Naive thymus-derived CD8-positive, alpha-beta T cell (primary cell): ENCODE measurements around the gene NCAPH2. TPM values are rescaled to one million over a fixed set of nuclear protein-coding genes. Genes with fewer than 3 reads are reported as not detected.
A peak's percentile ranks its signal among the peaks of the same experiment; 100 is the strongest.

ENCODE experiments used
- ATAC-seq, 2 donors: fragments of 150-1000 bp; cut with Tn5 transposase in 1 of 2; sonication (Bioruptor Pico), chemical (Tn5 transposase) in 1 of 2; 1 replicate in 1 of 2; 2 replicates in 1 of 2; pipeline ENCODE4 v1.10.0; 2021; ENCODE audit warnings: mild to moderate bottlenecking in 2 of 2, moderate library complexity in 2 of 2
- POLR2A ChIA-PET: fragments of 350-600 bp; sonication (Branson Sonifier 250); formaldehyde crosslinking; loops from one replicate; lab custom pipeline; 2021; ENCODE audit warnings: antibody characterized with exemption; lab: Charles Lee
- DNase-seq, 10 donors: peaks; one replicate each; pipeline versions ENCODE4 v3.0.0 to v3.0.0-alpha.2; 2020 to 2022
- H3K27ac Mint-ChIP-seq, 10 donors: one replicate each; pipeline ENCODE4 v1.8.0; 2020 to 2022; ENCODE audit warnings: mild to moderate bottlenecking in 10 of 10, mixed read lengths in 10 of 10, moderate library complexity in 4 of 10, inconsistent platforms in 1 of 10
- H3K27me3 Mint-ChIP-seq, 5 donors: one replicate each; pipeline ENCODE4 v1.8.0; 2021 to 2022; ENCODE audit warnings: mixed read lengths in 5 of 5
- H3K36me3 Mint-ChIP-seq, 3 donors: one replicate each; pipeline ENCODE4 v1.8.0; 2020 to 2022; ENCODE audit warnings: mixed read lengths in 3 of 3, mild to moderate bottlenecking in 2 of 3, inconsistent platforms in 1 of 3
- H3K4me1 Mint-ChIP-seq, 4 donors: one replicate each; pipeline ENCODE4 v1.8.0; 2021 to 2022; ENCODE audit warnings: mixed read lengths in 4 of 4
- H3K4me3 Mint-ChIP-seq, 10 donors: one replicate each; pipeline ENCODE4 v1.8.0; 2020 to 2022; ENCODE audit warnings: mild to moderate bottlenecking in 10 of 10, mixed read lengths in 10 of 10, moderate library complexity in 6 of 10, inconsistent platforms in 1 of 10
- H3K9me3 Mint-ChIP-seq, 9 donors: one replicate each; pipeline ENCODE4 v1.8.0; 2020 to 2022; ENCODE audit warnings: mixed read lengths in 9 of 9, mild to moderate bottlenecking in 3 of 9, inconsistent platforms in 1 of 9, moderate library complexity in 1 of 9
- polyA plus RNA-seq, 3 donors: library from polyadenylated mRNA; unstranded; fragments of 300-500 nt; fragmentation: Illumina TruSeq; gene quantifications; one replicate each; pipeline ENCODE4 v1.2.3, GENCODE V29; 2021
- total RNA-seq, 8 experiments: library from RNA in 2 of 8; stranded (reverse) in 2 of 8; gene quantifications; one replicate each; pipeline ENCODE4 v1.2.3 and lab custom pipeline; 2021 to 2026

Gene NCAPH2
- total and polyA plus RNA-seq, 5 experiments from 2014 or later, result 34.8 to 81.9 (median 41.5) TPM

- DNase-seq (no peak), ATAC-seq (no peak)
- peaks cover 2 to 12% (median 4%) of the 10 kb centered on the region in 4 donors for H3K4me1 Mint-ChIP-seq
- H3K9me3 Mint-ChIP-seq, result no peaks in the 10 kb centered on the region
- H3K4me3 Mint-ChIP-seq, result peak overlapping the region in 1 of 10 donors; percentile 73
- no peaks in the 10 kb centered on the region for H3K27me3 Mint-ChIP-seq
- no peaks in the 10 kb centered on the region for H3K36me3 Mint-ChIP-seq
- peak overlapping the region in 3 of 10 donors; percentile 58 to 71 (median 61) for H3K27ac Mint-ChIP-seq
- POLR2A ChIA-PET, result interaction anchor here (1.1 to 4.3 kb wide), 2 partner anchors 10 to 16 kb away, joined by 4 to 29 read pairs; partner anchors contain the start of gene SBF1
Measured at GRCh38 chr22:50485221-50486131, 22.5 kb upstream of the NCAPH2 start.

- Mint-ChIP-seq H3K9me3 (no peaks in the 10 kb centered on the region), H3K27me3 (no peaks in the 10 kb centered on the region), H3K27ac (peak within 1 kb of the TSS in 5 of 10 donors; percentile 53 to 74 (median 69)), H3K4me3 (peak within 1 kb of the TSS in 1 of 10 donors; percentile 57), H3K36me3 (no peaks in the 10 kb centered on the region), H3K4me1 (peaks cover 7 to 19% (median 11%) of the 10 kb centered on the region in 4 donors)
- ATAC-seq, result no peak
- POLR2A ChIA-PET, result interaction anchor here (1.1 kb wide), 1 partner anchor 17 kb away, joined by 3 read pairs; no protein-coding TSS in a partner anchor
- DNase-seq, result no peak
Measured at GRCh38 chr22:50486561-50487289, 21.3 kb upstream of the NCAPH2 start, which contains the start of gene MIOX. TSS of gene MIOX (plus strand) at chr22:50486859. CDS start at chr22:50486898, 39 bp downstream.

- POLR2A ChIA-PET, result interaction anchor here (1.1 kb wide), 1 partner anchor 18 kb away, joined by 3 read pairs; no protein-coding TSS in a partner anchor
- DNase-seq, result no peak
Measured at GRCh38 chr22:50487290-50488005, 20.6 kb upstream of the NCAPH2 start.

GRCh38 chr22:50488006-50488677, 19.9 kb upstream of the NCAPH2 start:
- POLR2A ChIA-PET, result no interaction called here
- ATAC-seq (no peak), DNase-seq (no peak)
- Mint-ChIP-seq H3K36me3 (no peaks in the 10 kb centered on the region), H3K4me1 (peaks cover 7 to 19% (median 11%) of the 10 kb centered on the region in 4 donors), H3K4me3 (no peak overlapping the region), H3K27ac (no peak overlapping the region), H3K9me3 (no peaks in the 10 kb centered on the region), H3K27me3 (no peaks in the 10 kb centered on the region)

More at GRCh38 chr22:50487290-50488005, 20.6 kb upstream of the NCAPH2 start:
- no peak overlapping the region for H3K27ac Mint-ChIP-seq
- no peaks in the 10 kb centered on the region for H3K9me3 Mint-ChIP-seq
- H3K27me3 Mint-ChIP-seq, result no peaks in the 10 kb centered on the region
- peaks cover 7 to 19% (median 11%) of the 10 kb centered on the region in 4 donors for H3K4me1 Mint-ChIP-seq
- H3K4me3 Mint-ChIP-seq, result no peak overlapping the region
- ATAC-seq, result no peak
- no peaks in the 10 kb centered on the region for H3K36me3 Mint-ChIP-seq

GRCh38 chr22:50488886-50489285, 19.1 kb upstream of the NCAPH2 start:
- Mint-ChIP-seq H3K36me3 (no peaks in the 10 kb centered on the region), H3K4me3 (no peak overlapping the region), H3K27me3 (no peaks in the 10 kb centered on the region), H3K9me3 (no peaks in the 10 kb centered on the region), H3K27ac (no peak overlapping the region), H3K4me1 (peaks cover 7 to 19% (median 11%) of the 10 kb centered on the region in 4 donors)
- ATAC-seq (no peak), DNase-seq (no peak)
- POLR2A ChIA-PET, result no interaction called here

- Mint-ChIP-seq H3K4me1 (peaks cover 7 to 19% (median 11%) of the 10 kb centered on the region in 4 donors), H3K36me3 (no peaks in the 10 kb centered on the region), H3K27me3 (no peaks in the 10 kb centered on the region), H3K9me3 (no peaks in the 10 kb centered on the region), H3K27ac (peak overlapping the region in 1 of 10 donors; percentile 62), H3K4me3 (peak overlapping the region in 1 of 10 donors; percentile 30)
- POLR2A ChIA-PET, result interaction anchor here (2.3 kb wide), 1 partner anchor 20 kb away, joined by 10 read pairs; no protein-coding TSS in a partner anchor
- no peak for ATAC-seq
- DNase-seq, result no peak
Measured at GRCh38 chr22:50489363-50490243, 18.4 kb upstream of the NCAPH2 start.

- no peak for DNase-seq
- Mint-ChIP-seq H3K4me1 (peaks cover 5 to 13% (median 8%) of the 10 kb centered on the region in 4 donors), H3K36me3 (no peaks in the 10 kb centered on the region), H3K4me3 (peak overlapping the region in 8 of 10 donors; percentile 31 to 74 (median 67)), H3K27me3 (no peaks in the 10 kb centered on the region), H3K27ac (peak overlapping the region in 2 of 10 donors; percentile 5 to 31), H3K9me3 (no peaks in the 10 kb centered on the region)
- peak; percentile 35 to 53 for ATAC-seq
- POLR2A ChIA-PET, result interaction anchor here (0.7 to 2.3 kb wide), 3 partner anchors 13 to 85 kb away, joined by 3 to 10 read pairs (median 3); no protein-coding TSS in a partner anchor
Measured at GRCh38 chr22:50490531-50491308, 17.3 kb upstream of the NCAPH2 start.

- peak overlapping the region in 3 of 10 donors; percentile 34 to 90 (median 54) for H3K27ac Mint-ChIP-seq
- POLR2A ChIA-PET, result interaction anchor here (0.5 to 2.2 kb wide), 6 partner anchors 8 to 70 kb away, joined by 3 to 9 read pairs (median 4); partner anchors contain the start of gene SCO2
- H3K4me3 Mint-ChIP-seq, result no peak overlapping the region
- no peaks in the 10 kb centered on the region for H3K27me3 Mint-ChIP-seq
- H3K36me3 Mint-ChIP-seq, result peaks cover 0 to 2% (median 0%) of the 10 kb centered on the region in 3 donors
- H3K4me1 Mint-ChIP-seq, result peaks cover 0 to 13% (median 5%) of the 10 kb centered on the region in 4 donors
- DNase-seq, result no peak
- H3K9me3 Mint-ChIP-seq, result no peaks in the 10 kb centered on the region
- no peak for ATAC-seq
Measured at GRCh38 chr22:50497093-50497492, 10.9 kb upstream of the NCAPH2 start.

- H3K4me1 Mint-ChIP-seq, result peaks cover 0 to 13% (median 5%) of the 10 kb centered on the region in 4 donors
Measured at GRCh38 chr22:50498322-50498890, 9.6 kb upstream of the NCAPH2 start.

GRCh38 chr22:50500452-50500851, 7.6 kb upstream of the NCAPH2 start:
- POLR2A ChIA-PET, result no interaction called here

More at GRCh38 chr22:50498322-50498890, 9.6 kb upstream of the NCAPH2 start:
- peak; percentile 95 to 98 for ATAC-seq
- H3K36me3 Mint-ChIP-seq, result peaks cover 0 to 2% (median 0%) of the 10 kb centered on the region in 3 donors
- H3K4me3 Mint-ChIP-seq, result no peak overlapping the region
- H3K27ac Mint-ChIP-seq, result no peak overlapping the region
- no peaks in the 10 kb centered on the region for H3K9me3 Mint-ChIP-seq
- DNase-seq, result peak; percentile 40 to 86 (median 68)
- no peaks in the 10 kb centered on the region for H3K27me3 Mint-ChIP-seq
- POLR2A ChIA-PET, result interaction anchor here (0.6 to 1.9 kb wide), 13 partner anchors 9 to 258 kb away, joined by 3 to 9 read pairs (median 5); partner anchors contain the start of genes ARSA, LMF2, NCAPH2 and SCO2

More at GRCh38 chr22:50500452-50500851, 7.6 kb upstream of the NCAPH2 start:
- ATAC-seq, result no peak
- Mint-ChIP-seq H3K4me1 (peaks cover 0 to 13% (median 5%) of the 10 kb centered on the region in 4 donors), H3K4me3 (no peak overlapping the region), H3K36me3 (peaks cover 0 to 5% (median 0%) of the 10 kb centered on the region in 3 donors), H3K27ac (no peak overlapping the region), H3K27me3 (no peaks in the 10 kb centered on the region), H3K9me3 (no peaks in the 10 kb centered on the region)
- no peak for DNase-seq
